GM18526 (cell line): Measurements from ENCODE around the gene ZFYVE28.

Experiments used
- POLR2A ChIP-seq: IDR thresholded peaks from 3 replicates; pipeline ENCODE4 v1.6.1; 2011; ENCODE audit not compliant: insufficient read length; ENCODE audit errors: extremely low read depth

The ZFYVE28 gene

DNA sequence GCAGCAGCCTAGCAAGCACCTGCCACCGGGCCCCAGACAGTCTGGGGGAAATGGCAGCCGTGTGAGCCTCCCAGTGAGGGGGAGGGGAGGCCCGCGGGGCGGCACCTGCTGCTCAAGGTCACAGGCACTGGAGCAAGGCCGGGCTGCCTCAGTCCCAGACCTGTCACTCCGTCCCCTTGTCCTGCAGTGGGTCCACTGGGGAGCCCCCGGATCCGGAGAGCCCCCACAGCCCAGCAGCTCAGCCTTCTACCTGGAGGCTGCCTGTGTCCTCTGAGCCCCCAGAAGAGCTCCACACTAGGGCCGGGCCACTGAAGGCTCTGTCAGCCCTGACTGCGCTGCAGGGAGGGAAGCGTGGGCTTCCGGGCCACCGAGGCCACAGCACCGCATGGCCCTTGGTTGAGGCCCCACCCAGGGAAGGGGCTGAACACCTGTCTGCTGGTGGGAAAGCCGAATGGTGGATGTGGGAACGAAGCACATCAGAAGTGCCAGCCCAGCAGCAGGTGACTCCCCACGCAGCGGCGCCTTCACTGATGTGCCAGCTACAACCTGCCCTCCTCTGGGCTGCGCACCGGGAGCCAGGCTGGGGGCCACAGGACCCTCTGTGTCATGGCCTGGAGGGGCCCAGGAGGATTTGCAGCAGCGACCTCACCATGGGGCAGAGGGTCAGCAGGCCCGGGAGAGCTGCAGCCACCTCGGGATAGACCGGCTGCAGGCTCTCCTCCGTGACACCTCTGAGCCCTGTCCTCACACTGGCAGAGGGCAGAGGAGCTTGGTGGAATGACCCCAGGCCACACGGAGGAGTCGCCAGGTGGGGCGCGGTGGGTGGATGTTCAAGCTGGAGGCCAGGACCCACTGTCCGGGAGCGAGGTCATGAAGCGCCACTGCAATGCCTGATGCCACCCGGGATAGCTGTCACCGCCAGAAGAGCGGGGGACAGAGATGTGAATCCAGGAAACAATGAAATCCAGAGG lies 121.5 kb downstream of the ZFYVE28 start:
- no peak for TF ChIP-seq POLR2A

DNA sequence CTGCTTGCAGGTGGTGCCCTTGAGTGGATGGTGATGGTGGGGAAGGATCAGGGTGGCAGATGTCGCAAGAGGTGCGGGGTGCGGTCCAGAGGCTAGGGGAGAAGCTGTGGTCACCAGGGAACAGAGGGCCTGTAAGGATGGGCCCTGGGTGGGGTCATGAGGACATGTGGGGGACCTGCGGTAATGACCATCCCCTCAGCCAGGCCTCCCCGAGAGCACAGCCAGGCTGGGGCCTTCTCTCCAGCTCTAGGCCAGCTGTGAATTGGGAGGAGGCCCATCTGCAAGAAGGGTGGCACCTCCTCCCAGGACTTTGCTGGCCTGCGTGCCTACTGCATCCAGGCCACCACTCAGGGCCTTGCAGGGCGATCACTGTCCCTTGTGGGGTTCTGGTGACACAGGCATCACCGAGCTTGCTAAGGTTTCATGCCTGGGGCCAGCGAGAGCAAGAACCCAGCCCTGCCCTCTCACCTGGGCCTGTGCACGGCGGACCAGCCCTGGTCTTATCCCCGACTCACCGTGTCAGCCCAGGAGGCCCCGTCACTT lies 122.5 kb downstream of the ZFYVE28 start:
- TF ChIP-seq POLR2A, result no peak

DNA sequence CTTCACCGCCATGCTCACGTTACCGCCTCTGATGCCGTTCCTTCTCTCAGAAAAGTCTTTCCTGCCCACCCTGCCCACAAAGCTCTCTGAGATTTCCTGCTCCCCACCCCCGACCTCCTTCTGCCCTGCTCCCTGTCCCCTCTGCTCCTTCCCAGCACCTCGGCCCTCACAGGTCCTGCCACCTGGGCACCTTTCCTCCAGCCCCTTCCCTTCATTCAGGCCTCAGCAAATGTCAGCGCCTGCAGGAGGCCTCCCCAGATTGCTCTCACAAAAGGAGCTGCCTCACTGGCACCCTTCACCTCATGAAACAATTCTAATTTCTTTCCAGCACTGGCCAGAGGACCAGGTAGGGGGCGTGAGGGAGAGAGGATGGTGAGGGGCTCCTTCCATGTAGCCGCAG lies 122.9 kb downstream of the ZFYVE28 start:
- TF ChIP-seq POLR2A, result no peak

DNA sequence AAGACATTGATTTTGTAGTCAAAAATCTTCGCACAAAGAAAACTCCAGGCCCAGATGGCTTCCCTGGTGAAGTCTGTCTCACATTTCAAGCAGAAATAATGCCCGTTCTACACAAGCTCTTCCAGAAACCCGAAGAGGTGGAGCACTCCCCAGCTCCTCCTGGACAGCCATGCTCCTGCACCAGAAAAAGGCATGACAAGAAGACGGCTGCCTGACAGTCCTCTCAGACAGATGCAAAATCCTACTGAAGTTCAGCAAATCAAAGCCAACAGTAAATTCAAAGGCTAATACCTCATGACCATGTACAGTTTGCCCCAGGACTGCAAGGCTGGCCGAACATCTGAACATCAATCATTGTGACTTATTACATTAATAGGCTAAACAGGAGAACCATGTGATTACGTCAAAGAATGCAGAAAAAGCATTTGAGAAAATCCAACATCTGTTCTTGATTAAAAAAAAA lies 125.8 kb downstream of the ZFYVE28 start:
- TF ChIP-seq POLR2A, result no peak

DNA sequence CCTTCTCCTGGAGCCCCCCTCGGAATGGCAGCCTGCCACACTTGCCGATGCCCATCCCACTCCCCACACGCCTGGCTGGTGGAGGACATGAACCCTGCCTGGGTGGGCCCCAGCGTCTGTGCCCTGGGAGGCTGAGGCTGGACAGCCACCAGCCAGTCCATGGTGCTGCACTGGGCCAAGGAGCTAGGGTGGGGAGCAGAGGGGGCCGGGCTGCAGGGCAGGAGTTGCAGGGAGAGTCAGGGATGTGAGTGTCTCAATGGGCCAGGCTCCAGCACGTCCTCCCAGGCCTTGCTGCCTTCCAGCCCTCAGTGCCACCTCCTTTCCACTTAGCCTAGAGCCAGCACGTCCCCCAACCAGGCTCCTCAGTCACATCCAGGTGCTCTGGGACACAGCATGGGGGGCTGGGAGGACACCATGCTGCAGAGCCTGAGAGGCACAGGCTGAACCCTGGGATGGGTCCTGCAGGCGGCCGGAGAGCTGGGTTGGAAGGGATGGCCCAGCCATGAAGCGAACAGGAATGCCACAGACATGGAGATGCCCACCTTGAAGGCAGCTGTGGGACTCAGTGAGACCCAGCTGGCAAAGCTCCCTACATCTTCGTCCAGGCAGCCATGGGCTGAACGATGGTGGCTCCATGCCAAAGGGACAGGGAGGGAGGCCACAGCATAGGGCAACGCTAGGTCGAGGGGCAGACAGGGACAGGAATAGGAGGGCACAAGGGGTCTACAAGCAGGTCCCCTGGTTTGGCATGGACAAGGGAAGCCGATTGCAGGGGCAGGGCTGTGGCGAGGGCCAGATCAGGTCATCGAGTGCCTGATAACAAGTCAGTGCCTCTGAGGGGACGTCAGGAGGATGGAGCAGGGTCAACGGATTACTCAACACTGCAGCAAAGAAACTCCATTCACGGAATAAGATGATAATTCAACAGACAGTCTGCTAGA lies 126.5 kb downstream of the ZFYVE28 start:
- no peak for TF ChIP-seq POLR2A

DNA sequence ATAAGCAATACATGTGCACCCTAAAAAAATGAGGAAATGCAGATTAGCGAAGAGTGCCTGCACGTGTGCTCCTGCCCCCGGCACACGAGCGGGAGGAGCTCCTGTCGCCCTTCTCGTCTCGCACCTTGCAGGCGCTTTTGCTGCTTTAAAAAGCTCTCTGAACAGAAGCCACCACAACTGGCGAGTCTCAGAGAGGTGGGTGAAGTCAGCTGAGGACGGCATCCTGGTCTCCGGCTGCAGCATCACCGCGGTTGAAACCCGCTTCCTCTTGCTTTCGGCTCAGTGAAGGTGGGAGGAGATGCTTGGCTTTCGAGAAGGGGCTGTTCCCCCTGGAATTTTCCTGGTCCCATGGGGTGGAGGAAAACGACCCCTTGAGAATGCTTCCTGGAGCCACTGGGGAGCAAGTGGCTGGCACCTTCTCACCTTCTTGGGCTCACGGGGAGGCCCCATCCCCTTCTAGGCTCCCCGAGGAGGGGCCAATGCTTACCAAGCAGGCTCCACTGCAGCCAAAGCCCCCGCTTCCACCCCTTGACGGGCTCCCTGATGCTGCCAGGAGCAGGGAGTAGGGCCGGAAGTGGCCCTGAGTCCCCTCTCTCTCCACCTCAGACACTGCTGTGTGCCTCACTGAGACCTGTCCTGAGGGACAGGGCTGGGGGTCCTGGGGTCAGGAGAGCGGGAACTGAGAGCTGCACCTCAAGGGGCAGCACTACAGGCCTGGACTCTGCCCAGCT lies 127.3 kb downstream of the ZFYVE28 start:
- no peak for TF ChIP-seq POLR2A

DNA sequence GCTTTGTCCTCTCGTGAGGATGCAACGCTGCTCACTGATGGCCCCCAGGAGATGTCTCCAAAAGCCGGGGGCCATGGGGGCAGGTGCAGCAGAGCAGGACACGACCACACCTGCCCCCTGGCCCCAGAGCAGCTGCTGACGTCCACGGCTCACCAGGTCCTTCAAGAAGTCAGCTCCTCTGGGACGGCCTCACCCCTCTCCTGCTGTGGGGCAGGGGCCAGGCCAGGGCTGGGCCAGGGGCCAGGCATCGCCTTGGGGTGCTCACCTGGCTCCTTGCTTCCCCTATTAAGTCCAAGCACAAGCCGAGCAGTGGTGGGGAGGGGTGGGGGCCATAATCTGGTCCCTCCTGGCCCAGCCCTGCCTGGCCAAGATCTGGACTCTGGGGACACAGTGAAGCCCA lies 128.0 kb downstream of the ZFYVE28 start:
- TF ChIP-seq POLR2A, result no peak

DNA sequence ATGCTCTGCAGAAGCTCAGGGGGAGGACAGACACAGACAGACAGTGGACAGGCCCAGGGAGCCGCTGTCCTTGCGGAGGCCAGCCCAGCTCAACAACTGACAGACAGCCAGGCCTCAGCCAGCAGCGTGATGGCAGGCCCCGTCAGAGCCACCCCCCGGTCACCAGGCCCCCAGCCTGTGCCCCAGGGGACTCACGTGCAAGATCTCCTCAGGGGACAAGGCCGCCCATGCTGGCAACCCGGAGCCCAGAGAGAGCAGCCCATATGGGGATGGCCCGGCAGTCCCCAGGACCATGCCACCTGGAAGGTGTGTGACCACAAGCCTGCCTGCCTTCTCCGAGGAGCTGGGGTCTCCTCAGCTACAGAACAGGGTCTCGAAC lies 128.5 kb downstream of the ZFYVE28 start:
- TF ChIP-seq POLR2A, result no peak

DNA sequence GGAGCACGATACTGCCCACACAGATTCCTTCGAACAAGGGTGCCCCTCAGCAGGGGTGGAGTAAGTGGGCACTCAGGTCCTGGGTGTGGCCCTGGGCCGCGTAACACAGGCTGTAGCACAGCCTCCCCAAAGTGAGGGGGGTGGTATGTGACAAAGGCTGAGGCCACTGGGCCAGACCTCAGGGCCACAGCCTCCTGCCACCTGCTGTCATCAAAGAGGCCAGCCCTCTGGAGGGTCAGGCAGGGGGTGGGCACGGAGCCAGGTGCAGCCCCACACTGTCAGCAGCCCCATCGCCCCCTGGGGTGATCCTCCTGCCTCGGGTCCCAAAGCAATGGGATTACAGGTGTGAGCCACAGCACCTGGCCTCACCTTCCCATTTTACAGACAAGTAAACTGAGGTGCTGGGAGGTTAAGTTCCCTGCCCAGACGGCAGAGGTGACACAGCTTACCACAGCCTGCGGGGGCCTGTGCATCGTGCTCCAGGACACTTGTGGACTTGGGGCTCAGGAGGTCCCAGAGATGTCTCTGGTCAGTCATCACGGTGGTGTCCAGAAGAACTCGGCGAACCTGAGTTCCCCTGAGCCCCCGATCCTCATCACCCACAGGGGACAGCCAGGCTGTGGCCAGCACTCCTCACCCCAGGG lies 129.0 kb downstream of the ZFYVE28 start:
- no peak for TF ChIP-seq POLR2A

DNA sequence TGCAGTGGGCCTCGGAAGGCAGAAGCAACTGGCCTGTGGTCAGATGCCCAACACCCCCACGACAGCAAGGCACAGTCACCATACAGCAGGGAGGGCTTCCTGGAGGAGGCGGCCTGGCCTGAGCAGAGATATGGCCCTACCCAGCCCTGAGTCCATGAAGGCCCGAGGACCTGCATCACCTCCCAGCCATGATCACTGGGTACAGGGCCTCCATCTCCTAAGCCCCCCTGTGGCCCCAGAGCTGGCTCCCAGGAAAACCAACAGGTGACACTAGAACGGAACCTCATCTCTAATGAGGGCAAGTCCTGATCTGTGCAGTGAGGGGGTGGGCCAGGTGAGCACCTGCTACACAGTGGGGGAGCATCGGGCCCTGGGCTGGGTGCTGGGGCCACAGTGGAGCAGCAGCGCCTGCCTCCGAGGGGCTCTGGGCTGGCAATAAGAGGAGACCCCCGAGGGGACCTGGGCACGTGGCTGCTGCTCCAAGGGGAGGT lies 130.3 kb downstream of the ZFYVE28 start:
- TF ChIP-seq POLR2A, result no peak

DNA sequence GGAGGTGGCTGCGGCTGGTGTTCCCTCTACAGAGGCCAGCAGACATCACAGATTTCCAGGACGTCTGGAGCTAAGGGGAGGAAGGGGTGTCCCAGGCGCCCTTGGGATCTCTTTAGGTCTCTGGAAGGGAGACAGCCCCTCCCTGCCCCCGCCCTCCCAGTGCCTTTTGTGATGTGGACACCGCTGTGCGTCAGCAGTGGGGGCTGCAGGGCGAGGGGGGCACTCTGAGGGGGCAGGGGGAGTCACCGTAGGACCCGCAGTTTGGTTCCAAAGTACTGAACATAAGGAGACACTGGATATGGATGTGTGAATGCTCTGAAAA lies 130.9 kb downstream of the ZFYVE28 start:
- no peak for TF ChIP-seq POLR2A

DNA sequence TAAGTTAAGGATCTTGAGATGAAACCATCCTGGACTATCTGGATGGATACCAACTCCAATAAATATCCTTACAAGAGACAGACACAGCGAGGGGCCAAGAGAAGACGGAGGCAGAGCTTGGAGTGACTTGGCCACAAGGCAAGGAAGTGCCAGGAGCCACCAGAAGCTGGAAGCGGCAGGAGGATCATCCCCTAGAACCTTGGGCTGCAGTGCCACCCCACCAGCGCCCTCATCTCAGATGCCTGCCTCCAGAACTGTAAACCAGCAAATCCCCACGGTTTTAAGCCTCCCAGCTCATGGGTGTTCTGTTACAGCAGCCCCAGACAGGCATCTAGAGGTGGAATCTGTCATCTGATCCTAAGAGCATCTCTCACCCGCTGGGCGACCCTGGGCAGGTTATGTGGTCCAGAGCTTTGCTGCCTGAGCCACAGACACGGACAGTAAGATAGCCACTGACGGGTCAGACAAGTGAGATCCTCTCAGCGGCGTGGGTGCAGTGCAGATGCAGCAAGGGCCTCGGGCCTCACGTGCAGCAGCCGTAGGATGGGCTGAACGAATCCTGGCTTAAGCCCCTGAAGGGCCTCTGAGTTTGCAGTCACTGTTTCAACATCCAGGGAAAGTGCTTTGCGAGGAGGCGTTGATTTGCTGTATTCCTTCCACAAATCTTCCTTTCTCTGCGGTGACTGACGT lies 131.4 kb downstream of the ZFYVE28 start:
- TF ChIP-seq POLR2A, result no peak

DNA sequence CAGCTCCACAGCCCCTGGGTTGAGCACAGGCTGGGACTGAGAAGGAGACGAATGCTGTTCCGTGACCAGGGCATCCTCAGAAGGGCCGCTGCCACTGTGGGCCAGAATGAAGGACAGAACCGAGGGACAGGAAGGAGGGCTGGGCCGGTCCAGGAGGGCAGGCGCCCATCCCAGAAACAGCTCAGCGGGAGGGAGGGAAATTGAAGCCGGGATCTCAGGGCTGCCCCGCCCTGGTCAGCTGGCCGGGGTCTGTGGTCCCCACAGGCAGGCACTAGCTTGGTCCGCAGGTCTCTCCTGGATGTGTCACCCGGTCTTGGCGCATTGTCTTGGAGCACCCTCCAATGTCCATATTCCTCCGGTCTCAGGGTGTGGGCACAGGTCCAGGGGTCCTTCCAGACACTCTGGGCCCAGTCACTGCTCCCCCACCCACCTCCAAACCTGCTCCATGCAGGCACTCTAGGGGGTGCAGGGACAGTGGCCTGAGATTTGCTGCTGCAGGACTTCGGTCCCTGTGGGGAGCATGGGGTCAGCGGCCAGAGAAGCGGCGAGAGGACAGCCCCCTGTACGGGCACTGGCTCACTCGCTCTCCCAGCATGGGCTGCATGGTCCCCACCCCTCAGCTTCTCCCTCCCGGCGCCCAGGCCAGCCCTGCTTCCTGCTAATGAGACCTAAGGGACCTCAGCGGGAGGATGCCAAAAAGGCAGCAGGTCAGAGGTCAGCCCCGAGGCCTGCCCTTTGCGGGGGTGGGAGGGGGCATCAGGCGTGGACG lies 132.6 kb downstream of the ZFYVE28 start:
- TF ChIP-seq POLR2A, result no peak
